H1 (cell line): ENCODE data around the gene FLT1. TPM values are rescaled to one million over a fixed set of nuclear protein-coding genes. Genes with fewer than 3 reads are reported as not detected.

Experiments used
- MAFK ChIP-seq: IDR thresholded peaks from 2 replicates; pipeline ENCODE4 v1.6.1; 2012; ENCODE audit warnings: low read depth, mild to moderate bottlenecking, improper control_type of control experiment, low read length
- NANOG ChIP-seq: IDR thresholded peaks from 2 replicates; pipeline ENCODE4 v1.6.1; 2011; ENCODE audit warnings: low read length, low read depth, mild to moderate bottlenecking, inconsistent platforms; ENCODE audit not compliant: insufficient read depth, poor library complexity, severe bottlenecking
- POLR2AphosphoS5 ChIP-seq: IDR thresholded peaks from 2 replicates; pipeline ENCODE4 v1.6.1; 2011; ENCODE audit warnings: low read depth, low read length
- SAP30 ChIP-seq: fragments of 300-600 bp; sonication (generic); IDR thresholded peaks from 2 replicates; pipeline ENCODE4 v1.7.1; 2012; ENCODE audit warnings: low read length, moderate library complexity, mild to moderate bottlenecking, inconsistent platforms; ENCODE audit not compliant: insufficient read depth, insufficient replicate concordance
- SP2 ChIP-seq: IDR thresholded peaks from 2 replicates; pipeline ENCODE4 v1.6.1; 2012; ENCODE audit warnings: mild to moderate bottlenecking, low read length, inconsistent platforms
- SP4 ChIP-seq: IDR thresholded peaks from 2 replicates; pipeline ENCODE4 v1.6.1; 2012; ENCODE audit warnings: low read length, inconsistent platforms
- polyA plus RNA-seq, 7 experiments: library from polyadenylated mRNA; depleted of rRNA in 3 of 7; stranded (reverse) in 5 of 7; unstranded in 2 of 7; fragments of >200 nt in 5 of 7; fragments of 200-250 nt in 2 of 7; gene quantifications; 1 replicate in 5 of 7; 2 replicates in 1 of 7; 4 replicates in 1 of 7; pipeline versions ENCODE4 v1.2.1 to v1.2.3, GENCODE V29; 2011 to 2013; ENCODE audit warnings: missing spikeins in 2 of 7, mixed read lengths in 2 of 7
- total RNA-seq: library from RNA; stranded (reverse); fragmentation: NEBNext Ultra II Directional; extraction: Animal tissue kit (Norgen Biotek cat#: 25700); gene quantifications from 2 replicates; pipeline ENCODE4 v1.2.1, GENCODE V29; 2021

Gene FLT1
- total and polyA plus RNA-seq, 2 of the 8 experiments (the other 6 are each of a cell fraction or from before 2014, with no cell fraction given), result 19.7 to 90.2 TPM

- no peak for TF ChIP-seq POLR2AphosphoS5
- no peak for TF ChIP-seq MAFK
- TF ChIP-seq SP4, result no peak
- TF ChIP-seq SP2, result no peak
- TF ChIP-seq NANOG, result no peak
- no peak for TF ChIP-seq SAP30
These were observed 152.7 kb downstream of the FLT1 start (continued) for GRCh38 chr13:28342251-28342650.
